Spleen (tissue), 7 donors: ENCODE measurements around the gene RSBN1.

Source experiments
- CTCF ChIP-seq, 11 experiments: fragments of 200-600 bp in 7 of 11; fragments of 450-650 bp in 4 of 11; sonication (generic) in 4 of 11; IDR thresholded peaks in 8 of 11; conservative IDR thresholded peaks in 3 of 11; 1 replicate in 7 of 11; 2 replicates in 4 of 11; pipeline versions ENCODE4 v1.4.0 to v1.8.0; 2016 to 2021; ENCODE audit warnings: antibody characterized with exemption in 11 of 11, inconsistent platforms in 4 of 11, mild to moderate bottlenecking in 1 of 11
- POLR2A ChIP-seq, 3 donors: fragments of 450-650 bp; IDR thresholded peaks; one replicate each; pipeline ENCODE4 v1.5.1; 2017; ENCODE audit warnings: antibody characterized with exemption in 3 of 3, mild to moderate bottlenecking in 1 of 3
- donor health status: DM: no; HTN: no; CAD: no; lungs with moderate emphysema.
- donor health status: DM: no; HTN: no; CAD: no.
- donor health status: DM: no; HTN: no; CAD: no.

GRCh38 chr1:113783254-113784103, 28.8 kb downstream of the RSBN1 start:
- TF ChIP-seq CTCF (IDR thresholded peaks at IDR 0.05 in 8 of 11, conservative IDR thresholded peaks at IDR 0.05 in 3 of 11) (no peak), POLR2A (IDR thresholded peaks at IDR 0.05) (no peak)
